ENCODE data around the gene TSPAN18. TPM values are rescaled to one million over a fixed set of nuclear protein-coding genes. Genes with fewer than 3 reads are reported as not detected.

TSPAN18 gene
- total RNA-seq, 2 donors from 2014 or later: 3.1 to 10.8 TPM

DNA sequence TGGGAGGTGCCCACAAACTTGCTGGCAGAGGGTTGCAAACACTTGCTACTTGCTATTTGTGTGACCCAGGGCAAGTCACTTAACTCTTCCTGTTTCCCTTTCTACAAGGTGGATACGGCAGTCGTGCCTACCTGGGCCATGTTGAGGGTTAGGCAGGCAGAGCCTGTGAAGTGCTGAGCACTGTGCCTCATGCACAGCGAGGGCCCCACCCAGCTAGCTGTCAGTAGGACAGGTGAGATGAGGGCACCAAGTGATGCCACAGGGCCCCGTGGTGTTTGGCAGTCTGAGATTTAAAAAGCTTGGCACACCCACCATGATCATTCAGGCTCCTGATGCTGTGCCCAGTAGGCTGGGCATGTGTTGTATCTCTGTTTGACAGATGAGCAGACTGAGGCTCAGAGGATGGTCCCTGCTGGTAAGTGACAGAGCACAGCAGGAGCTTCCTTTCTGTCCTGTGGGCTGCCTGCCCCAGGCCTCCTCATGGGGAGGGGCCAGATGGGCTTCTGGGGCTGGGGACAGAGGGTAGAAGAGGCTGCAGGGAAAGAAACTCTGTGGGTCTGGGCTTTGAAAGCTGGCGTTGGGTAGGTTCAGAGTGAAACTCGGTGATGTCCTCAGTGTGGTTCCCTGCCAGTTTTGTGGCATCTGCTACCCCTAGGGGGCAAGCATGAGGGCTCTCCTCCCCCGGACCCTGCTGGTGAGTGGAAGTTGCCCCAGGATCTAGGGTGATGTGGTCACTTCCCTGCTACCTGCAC lies 59.3 kb downstream of the TSPAN18 start:
- intact Hi-C loops (cut with DNase I, micrococcal nuclease): no loop called here
- ATAC-seq (no peak), DNase-seq (no peak)

DNA sequence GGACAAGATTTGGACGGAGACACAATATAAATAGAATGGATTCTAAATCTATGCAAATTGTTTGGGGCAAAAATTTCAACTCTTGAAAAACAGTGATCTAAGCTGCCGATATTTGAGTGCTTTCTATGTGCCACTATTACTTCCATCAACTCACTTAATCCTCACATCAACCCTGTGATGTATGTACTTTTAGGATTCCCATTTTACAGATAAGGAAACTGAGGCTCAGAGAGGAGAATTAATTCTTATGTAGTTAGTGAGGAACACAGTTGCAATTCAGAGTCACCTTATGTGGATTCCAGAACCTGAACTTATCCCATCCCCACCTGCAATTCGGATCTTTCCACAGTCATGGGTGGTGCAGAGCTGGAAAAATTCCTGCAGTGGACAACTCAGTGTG lies 60.3 kb downstream of the TSPAN18 start:
- intact Hi-C loops (cut with DNase I, micrococcal nuclease): no loop called here
- no peak for ATAC-seq
- no peak for DNase-seq

DNA sequence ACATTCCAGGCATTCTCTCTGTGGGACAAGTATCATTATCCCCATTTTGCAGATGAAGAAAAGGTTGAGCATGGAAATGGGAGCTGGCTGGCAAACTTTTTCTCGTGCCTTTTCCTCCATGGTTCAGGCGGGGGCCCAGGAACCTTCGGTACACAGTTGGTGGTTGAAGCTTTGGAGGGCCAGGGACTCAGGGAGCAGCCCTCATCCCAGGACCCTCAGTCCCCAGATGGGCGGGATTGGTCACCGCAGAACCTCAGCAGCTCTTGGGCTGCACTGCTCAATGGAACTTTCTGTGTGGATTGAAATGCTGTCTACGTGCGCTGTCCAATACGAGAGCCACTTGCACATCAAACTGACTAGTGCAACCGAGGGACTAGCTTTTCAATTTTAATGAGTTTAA lies 61.2 kb downstream of the TSPAN18 start:
- ATAC-seq: no peak
- intact Hi-C loops (cut with DNase I, micrococcal nuclease): no loop called here
- DNase-seq: no peak

DNA sequence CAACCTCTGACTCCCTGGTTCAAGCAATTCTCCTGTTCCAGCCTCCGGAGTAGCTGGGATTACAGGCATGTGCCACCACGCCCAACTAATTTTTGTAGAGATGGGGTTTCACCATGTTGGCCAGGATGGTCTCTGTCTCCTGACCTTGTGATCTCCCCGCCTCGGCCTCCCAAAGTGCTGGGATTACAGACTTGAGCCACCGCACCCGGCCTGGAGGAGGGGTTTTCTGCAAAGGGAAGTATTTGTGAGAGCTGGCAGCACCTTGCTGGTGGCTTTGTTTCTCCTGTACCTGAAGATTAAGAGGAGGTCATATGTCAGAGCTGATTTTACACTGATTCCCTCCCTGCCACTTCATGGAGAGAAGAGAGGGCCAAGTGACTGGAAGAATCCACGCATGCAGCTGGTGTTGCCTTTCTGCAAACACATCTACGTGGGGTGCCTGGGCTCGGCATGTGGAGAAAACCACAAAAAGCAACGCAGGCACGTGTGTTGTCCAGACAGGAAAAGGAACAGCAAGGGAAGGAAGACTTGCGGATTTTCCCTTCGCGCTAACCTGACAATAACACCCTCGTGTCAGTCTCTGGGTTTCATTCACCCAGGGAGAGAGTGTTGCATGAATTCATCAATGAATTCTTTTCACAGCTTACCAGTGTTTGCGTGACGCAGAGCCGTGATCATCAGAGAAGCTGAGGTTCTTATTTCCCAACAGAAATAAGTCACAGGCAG lies 61.9 kb downstream of the TSPAN18 start:
- ATAC-seq (no peak), DNase-seq (no peak)
- intact Hi-C loops (cut with DNase I, micrococcal nuclease): no loop called here

DNA sequence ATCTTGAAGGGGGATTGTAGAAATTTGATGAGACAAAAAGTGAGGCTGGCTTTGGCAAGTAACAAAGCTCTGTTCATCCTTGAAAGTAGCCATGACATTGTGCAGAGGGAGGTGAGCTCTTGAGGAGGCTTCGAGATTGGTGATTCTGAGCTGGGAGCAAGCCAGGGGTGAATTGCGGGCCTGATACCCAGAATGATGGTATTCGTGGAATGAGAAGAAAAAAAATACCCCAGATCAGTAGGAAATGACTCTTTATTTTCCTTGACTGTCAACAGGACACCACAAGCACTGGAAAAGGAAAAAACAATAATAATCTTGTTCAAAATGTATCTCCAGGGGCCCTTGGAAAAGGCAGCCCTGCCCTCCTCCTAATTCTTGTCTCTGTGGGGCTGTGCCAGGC lies 62.7 kb downstream of the TSPAN18 start:
- intact Hi-C loops (cut with DNase I, micrococcal nuclease): no loop called here
- ATAC-seq (no peak), DNase-seq (no peak)

DNA sequence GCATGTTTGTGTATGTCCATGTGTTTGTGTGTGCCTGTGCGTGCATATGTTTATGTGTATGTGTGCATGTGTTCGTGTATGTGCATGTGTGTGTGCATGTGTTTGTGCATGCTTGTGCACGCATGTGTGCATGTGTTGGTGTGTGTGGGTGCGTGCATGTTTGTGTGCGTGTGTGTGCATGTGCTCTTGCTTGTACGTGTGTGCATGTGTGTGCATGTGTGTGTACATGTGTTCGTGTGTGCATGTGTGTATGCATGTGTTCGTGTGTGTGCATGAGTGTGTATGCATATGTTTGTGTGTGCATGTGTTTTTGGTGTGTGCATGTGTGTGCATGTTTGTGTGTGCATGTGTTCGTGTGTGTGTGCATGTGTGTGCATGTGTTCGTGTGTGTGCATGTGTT lies 63.4 kb downstream of the TSPAN18 start:
- ATAC-seq (no peak), DNase-seq (no peak)
- intact Hi-C loops (cut with DNase I, micrococcal nuclease): no loop called here

GRCh38 chr11:44791316-44791925 lies 64.7 kb downstream of the TSPAN18 start:
- DNase-seq (no peak), ATAC-seq (no peak)
- intact Hi-C loops (cut with DNase I, micrococcal nuclease): no loop called here

- ATAC-seq (no peak), DNase-seq (no peak)
- intact Hi-C loops (cut with DNase I, micrococcal nuclease): no loop called here
Measured at GRCh38 chr11:44792171-44792570, 65.4 kb downstream of the TSPAN18 start.

- ATAC-seq: no peak
- intact Hi-C loops (cut with DNase I, micrococcal nuclease): no loop called here
- DNase-seq: no peak
Measured at GRCh38 chr11:44793350-44794090, 66.8 kb downstream of the TSPAN18 start.

- ATAC-seq (no peak), DNase-seq (no peak)
- intact Hi-C loops (cut with DNase I, micrococcal nuclease): no loop called here
Measured at GRCh38 chr11:44795803-44796535, 69.2 kb downstream of the TSPAN18 start.

DNA sequence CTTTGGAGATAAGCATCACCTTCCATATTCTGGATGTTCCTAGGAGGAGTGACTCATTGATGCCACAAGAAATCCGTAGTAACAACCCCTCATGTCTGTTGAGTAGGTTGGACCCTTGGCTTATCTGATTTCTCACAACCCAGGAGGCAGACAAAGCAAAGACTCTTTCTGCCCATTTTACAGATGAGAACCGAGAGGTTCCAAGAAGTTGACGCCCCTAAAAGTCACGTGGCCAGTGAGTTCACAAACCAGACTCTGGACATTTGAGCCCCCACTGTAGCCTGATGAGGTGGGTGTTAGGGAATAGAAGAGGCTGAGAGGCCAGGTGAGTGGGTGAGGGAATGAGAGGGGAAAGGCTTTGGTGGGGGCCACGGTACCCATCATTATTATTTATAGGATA lies 70.3 kb downstream of the TSPAN18 start:
- no peak for ATAC-seq
- intact Hi-C loops (cut with DNase I, micrococcal nuclease): no loop called here

GRCh38 chr11:44797886-44798606 lies 71.3 kb downstream of the TSPAN18 start:
- DNase-seq: no peak
- no peak for ATAC-seq
- intact Hi-C loops (cut with DNase I, micrococcal nuclease): no loop called here

More for the DNA sequence above, 70.3 kb downstream of the TSPAN18 start:
- DNase-seq: no peak

DNA sequence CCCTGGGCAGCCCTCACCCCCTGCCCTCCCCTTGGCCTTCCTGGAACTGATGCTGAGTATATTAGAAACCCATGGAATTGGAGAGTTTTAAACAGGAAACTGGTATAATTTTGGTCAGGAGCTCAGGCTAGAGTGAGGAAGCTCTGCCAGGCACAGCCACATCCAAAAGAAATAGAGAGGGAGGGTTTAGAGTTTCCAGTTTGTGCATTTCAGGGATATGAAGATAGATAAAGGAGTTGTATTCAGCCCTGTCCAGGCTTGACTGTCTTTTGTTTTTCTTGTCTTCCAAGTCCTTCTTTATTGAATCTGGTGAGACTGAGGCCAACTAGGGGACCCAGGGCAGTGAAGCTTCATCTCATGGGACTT lies 71.8 kb downstream of the TSPAN18 start:
- no peak for ATAC-seq
- no peak for DNase-seq
- intact Hi-C loops (cut with DNase I, micrococcal nuclease): no loop called here

DNA sequence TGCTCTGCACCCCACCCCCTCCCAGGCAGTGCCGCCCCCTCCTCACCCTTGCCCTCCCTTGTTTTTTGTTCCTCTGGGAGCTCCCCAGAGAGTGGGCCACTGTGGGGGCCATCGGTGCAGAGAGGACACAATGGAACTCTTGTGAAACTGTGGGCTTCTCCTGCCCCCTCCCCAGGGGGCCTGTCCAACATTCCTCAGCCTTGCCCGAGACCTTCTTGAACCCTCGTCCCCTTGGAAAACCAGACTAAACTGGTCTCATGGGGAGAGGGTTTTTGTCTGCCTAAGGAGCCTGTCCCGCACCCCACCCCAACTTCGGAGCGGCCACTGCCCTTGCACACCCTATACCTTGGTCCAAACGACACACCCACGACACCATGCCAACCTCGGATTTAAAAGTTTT lies 72.2 kb downstream of the TSPAN18 start:
- ATAC-seq (no peak), DNase-seq (no peak)
- intact Hi-C loops (cut with DNase I, micrococcal nuclease): no loop called here

GRCh38 chr11:44802347-44802746 lies 75.6 kb downstream of the TSPAN18 start:
- DNase-seq (no peak), ATAC-seq (no peak)
- intact Hi-C loops (cut with DNase I, micrococcal nuclease): no loop called here

GRCh38 chr11:44803009-44803408 lies 76.2 kb downstream of the TSPAN18 start:
- no peak for DNase-seq
- no peak for ATAC-seq
- intact Hi-C loops (cut with DNase I, micrococcal nuclease): no loop called here

DNA sequence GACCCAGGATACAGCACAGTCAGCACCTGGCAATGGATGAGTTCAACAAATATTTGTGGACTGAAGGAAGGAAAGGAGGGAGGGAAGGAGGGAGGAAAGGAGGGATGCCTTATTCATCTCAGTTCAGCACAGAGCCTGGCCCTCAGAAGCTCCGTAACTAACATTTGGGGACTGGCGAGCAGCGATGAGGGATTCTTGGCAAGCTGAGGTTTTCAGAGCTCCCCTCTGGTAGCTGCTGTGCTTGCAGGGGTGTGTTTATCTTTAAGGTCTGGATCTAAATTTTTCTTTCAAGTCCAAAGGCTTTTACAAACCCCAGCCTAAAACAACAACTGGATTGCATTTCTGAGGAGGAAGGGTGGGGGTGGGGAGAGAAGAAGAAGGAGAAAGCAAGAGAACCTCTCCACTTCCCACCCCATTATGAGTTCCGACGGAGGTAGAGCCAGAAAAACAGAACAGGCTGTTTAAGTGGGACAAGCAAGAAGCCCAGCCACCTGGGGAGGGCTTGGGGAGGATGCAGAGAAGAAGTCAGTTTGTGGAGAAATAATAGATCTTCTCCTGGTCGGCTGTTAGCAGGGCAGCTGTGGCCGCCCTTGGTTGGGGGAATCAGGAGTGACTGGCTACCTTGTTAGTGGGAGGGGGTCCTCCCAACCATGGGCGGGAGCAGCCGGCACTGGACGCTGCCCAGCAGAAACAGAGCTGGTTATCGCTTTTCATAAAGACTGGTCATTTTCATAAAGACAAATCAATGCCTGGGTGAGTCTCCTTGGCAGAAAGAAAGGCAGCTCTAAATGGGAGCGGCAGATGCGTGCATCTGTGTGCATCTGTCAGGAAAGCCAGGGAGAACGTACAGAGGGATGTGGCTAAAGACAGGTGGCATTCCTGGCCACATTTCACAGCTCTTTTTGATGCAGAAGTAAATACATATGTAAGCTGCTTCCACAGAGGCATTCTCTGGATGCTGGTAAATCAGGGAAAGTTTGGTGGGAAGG lies 78.0 kb downstream of the TSPAN18 start:
- ATAC-seq: no peak
- intact Hi-C loops (cut with DNase I, micrococcal nuclease): no loop called here
- DNase-seq: no peak

All from left colon (tissue), 2 donors.